CD14-positive monocyte (primary cell): ENCODE data around the gene KCNQ1. TPM values are rescaled to one million over a fixed set of nuclear protein-coding genes. Genes with fewer than 3 reads are reported as not detected.

ENCODE experiments used
- DNase-seq, 3 donors: peaks; one replicate each; pipeline ENCODE4 v3.0.0-alpha.2; 2011 to 2022
- H2AFZ ChIP-seq: 2 replicates; pipeline ENCODE4 v1.6.0; 2012; ENCODE audit warnings: mild to moderate bottlenecking, low read depth, low read length, inconsistent platforms; ENCODE audit not compliant: insufficient read depth, poor library complexity, severe bottlenecking
- H3K27ac ChIP-seq, 2 donors: 1 replicate in 1 of 2; 2 replicates in 1 of 2; pipeline ENCODE4 v1.5.1; 2012 to 2013; ENCODE audit warnings: low read length in 2 of 2, control low read depth in 1 of 2, inconsistent platforms in 1 of 2, low read depth in 1 of 2, mild to moderate bottlenecking in 1 of 2
- H3K27me3 ChIP-seq, 2 donors: one replicate each; pipeline versions ENCODE4 v1.6.0 to v1.6.1; 2011 to 2013; ENCODE audit warnings: low read length in 2 of 2; ENCODE audit not compliant: control insufficient read depth in 2 of 2, insufficient read depth in 2 of 2
- H3K36me3 ChIP-seq, 2 donors: replicated peaks in 1 of 2; 1 replicate in 1 of 2; 2 replicates in 1 of 2; pipeline versions ENCODE4 v1.5.1 to v1.6.1; 2012 to 2013; ENCODE audit warnings: low read length in 2 of 2, control low read depth in 1 of 2, inconsistent platforms in 1 of 2, mild to moderate bottlenecking in 1 of 2; ENCODE audit not compliant: insufficient read depth in 2 of 2, control insufficient read depth in 1 of 2
- H3K4me1 ChIP-seq, 2 donors: 1 replicate in 1 of 2; 2 replicates in 1 of 2; pipeline versions ENCODE4 v1.5.1 to v1.6.1; 2012 to 2013; ENCODE audit warnings: low read length in 2 of 2, control low read depth in 1 of 2, inconsistent platforms in 1 of 2, mild to moderate bottlenecking in 1 of 2, moderate library complexity in 1 of 2; ENCODE audit not compliant: insufficient read depth in 2 of 2, control insufficient read depth in 1 of 2
- H3K4me2 ChIP-seq: replicated peaks from 2 replicates; pipeline ENCODE3; 2012; ENCODE audit warnings: low read length, moderate library complexity, mild to moderate bottlenecking; ENCODE audit not compliant: poor library complexity, severe bottlenecking; ENCODE audit errors: extremely low read depth
- H3K4me3 ChIP-seq, 3 experiments: fragments of 200-600 bp in 1 of 3; sonication (generic) in 1 of 3; replicated peaks in 1 of 3; 1 replicate in 2 of 3; 2 replicates in 1 of 3; pipeline ENCODE4 v1.5.1; 2011 to 2013; ENCODE audit warnings: low read length in 3 of 3, mild to moderate bottlenecking in 3 of 3, control low read depth in 2 of 3, low read depth in 2 of 3, inconsistent platforms in 1 of 3, moderate library complexity in 1 of 3
- H3K79me2 ChIP-seq: 2 replicates; pipeline ENCODE4 v1.6.0; 2012; ENCODE audit warnings: mild to moderate bottlenecking, control low read depth, inconsistent platforms, low read length, moderate library complexity; ENCODE audit not compliant: insufficient read depth
- H3K9ac ChIP-seq: 2 replicates; pipeline ENCODE4 v1.6.0; 2017; ENCODE audit warnings: low read length, mild to moderate bottlenecking; ENCODE audit not compliant: insufficient read depth, poor library complexity, severe bottlenecking
- H3K9me3 ChIP-seq, 2 donors: replicated peaks in 1 of 2; 1 replicate in 1 of 2; 2 replicates in 1 of 2; pipeline versions ENCODE4 v1.5.1 to v1.6.1; 2012 to 2013; ENCODE audit warnings: low read length in 2 of 2, control low read depth in 1 of 2; ENCODE audit not compliant: control insufficient read depth in 1 of 2, insufficient read depth in 1 of 2
- H4K20me1 ChIP-seq: 2 replicates; pipeline ENCODE4 v1.6.0; 2012; ENCODE audit warnings: mild to moderate bottlenecking, low read length, control low read depth, moderate library complexity; ENCODE audit not compliant: insufficient read depth
- H3K27ac Mint-ChIP-seq, 7 donors: one replicate each; pipeline ENCODE4 v1.8.0; 2020; ENCODE audit warnings: mild to moderate bottlenecking in 7 of 7, mixed read lengths in 7 of 7, moderate library complexity in 6 of 7, inconsistent platforms in 2 of 7
- H3K27me3 Mint-ChIP-seq, 3 donors: one replicate each; pipeline ENCODE4 v1.8.0; 2021 to 2022; ENCODE audit warnings: low read depth in 3 of 3, mild to moderate bottlenecking in 3 of 3, mixed read lengths in 3 of 3, moderate library complexity in 3 of 3, inconsistent platforms in 1 of 3
- H3K36me3 Mint-ChIP-seq, 2 donors: one replicate each; pipeline ENCODE4 v1.8.0; 2020; ENCODE audit warnings: mixed read lengths in 2 of 2, inconsistent platforms in 1 of 2, mild to moderate bottlenecking in 1 of 2
- H3K4me1 Mint-ChIP-seq: one replicate; pipeline ENCODE4 v1.8.0; 2020; ENCODE audit warnings: mild to moderate bottlenecking, mixed read lengths
- H3K4me3 Mint-ChIP-seq, 2 donors: one replicate each; pipeline ENCODE4 v1.8.0; 2020; ENCODE audit warnings: mild to moderate bottlenecking in 2 of 2, mixed read lengths in 2 of 2, moderate library complexity in 1 of 2
- H3K9me3 Mint-ChIP-seq, 7 donors: one replicate each; pipeline ENCODE4 v1.8.0; 2020 to 2022; ENCODE audit warnings: mixed read lengths in 7 of 7, mild to moderate bottlenecking in 6 of 7, moderate library complexity in 6 of 7, inconsistent platforms in 2 of 7
- CTCF ChIP-seq: fragments of 200-600 bp; IDR thresholded peaks from one replicate; pipeline ENCODE4 v1.8.0; 2022; ENCODE audit warnings: antibody characterized with exemption, mild to moderate bottlenecking
- WGBS: methylation state at CpG from one replicate; pipeline ENCODE4 v1.1.5; 2013; ENCODE audit warnings: missing lambda C conversion rate; ENCODE audit not compliant: insufficient coverage; 5-methylcytosine and 5-hydroxymethylcytosine counted together
- intact Hi-C, 2 donors: fragments of 100-400 bp; cut with micrococcal nuclease; formaldehyde crosslinking; loops; one replicate each; pipeline versions ENCODE4 v1.15.0 to v1.15.1; 2023
- polyA plus RNA-seq, 3 donors: library from polyadenylated mRNA; depleted of rRNA in 1 of 3; unstranded in 2 of 3; stranded (reverse) in 1 of 3; fragments of 300-500 nt in 2 of 3; fragments of >200 nt in 1 of 3; fragmentation: Illumina TruSeq in 2 of 3; gene quantifications; 1 replicate in 2 of 3; 2 replicates in 1 of 3; pipeline ENCODE4 v1.2.3, GENCODE V29; 2012 to 2021

The KCNQ1 gene
- polyA plus RNA-seq, 3 donors = 14.9 to 31.8 (median 21.6) TPM

GRCh38 chr11:2688381-2689231 lies 243.8 kb downstream of the KCNQ1 start:
- no peaks in the 10 kb centered on the region for H3K4me1 ChIP-seq
- 97% methylated on average over 6 of the region's 6 CpGs for WGBS
- H4K20me1 ChIP-seq = peaks cover 94% of the 10 kb centered on the region

More at GRCh38 chr11:2688381-2689231, 243.8 kb downstream of the KCNQ1 start:
- Histone ChIP-seq H3K4me2 (no peak overlapping the region), H3K27ac (no peak overlapping the region), H3K79me2 (no peaks in the 10 kb centered on the region), H3K36me3 (peaks cover 19 to 58% of the 10 kb centered on the region in 2 donors), H3K9ac (no peak overlapping the region), H2AFZ (no peak overlapping the region), H3K9me3 (no peaks in the 10 kb centered on the region), H3K4me3 (no peak overlapping the region), H3K27me3 (no peaks in the 10 kb centered on the region)
- no peak overlapping the region for H3K4me3 Mint-ChIP-seq
- H3K9me3 Mint-ChIP-seq = peaks cover 0 to 2% (median 0%) of the 10 kb centered on the region in 7 donors
- intact Hi-C loops = no loop called here
- no peaks in the 10 kb centered on the region for H3K27me3 Mint-ChIP-seq
- TF ChIP-seq CTCF = no peak
- peaks cover 4% of the 10 kb centered on the region for H3K4me1 Mint-ChIP-seq
- H3K36me3 Mint-ChIP-seq = peaks cover 34 to 43% of the 10 kb centered on the region in 2 donors
- H3K27ac Mint-ChIP-seq = no peak overlapping the region
- DNase-seq = no peak
